H1 (cell line): ENCODE results near the gene ZBTB38. TPM values are rescaled to one million over a fixed set of nuclear protein-coding genes. Genes with fewer than 3 reads are reported as not detected.

Experiments used
- CTCF ChIA-PET: fragments of 300-600 bp; sonication (Branson Sonifier 250); formaldehyde crosslinking; loops from one replicate; lab custom pipeline; 2021; ENCODE audit not compliant: partially characterized antibody; lab: Charles Lee
- POLR2A ChIA-PET: fragments of 300-600 bp; sonication (Branson Sonifier 250); formaldehyde crosslinking; loops from one replicate; lab custom pipeline; 2021; ENCODE audit warnings: inconsistent platforms; ENCODE audit not compliant: partially characterized antibody; lab: Charles Lee
- DNase-seq, 2 experiments: peaks; one replicate each; pipeline versions ENCODE4 v3.0.0 to v3.0.0-alpha.2; 2010 to 2022; ENCODE audit warnings: low spot score in 2 of 2, low read depth in 1 of 2, mixed read lengths in 1 of 2
- FAIRE-seq: peaks from 2 replicates; lab custom pipeline; 2011; peaks lifted over from hg19 to GRCh38; lab: Jason Lieb, UNC
- H2AFZ ChIP-seq: 2 replicates; pipeline ENCODE4 v1.8.1; 2012; ENCODE audit warnings: low read length, inconsistent platforms
- H2AK5ac ChIP-seq: 2 replicates; pipeline ENCODE4 v1.6.1; 2013; ENCODE audit warnings: low read depth, low read length
- H2BK120ac ChIP-seq: replicated peaks from 2 replicates; pipeline ENCODE3; 2013; ENCODE audit warnings: low read depth, low read length, inconsistent platforms
- H2BK12ac ChIP-seq: 2 replicates; pipeline ENCODE4 v1.6.1; 2013; ENCODE audit warnings: low read depth, low read length
- H2BK15ac ChIP-seq: 2 replicates; pipeline ENCODE4 v1.6.1; 2013; ENCODE audit warnings: low read length
- H2BK20ac ChIP-seq: 2 replicates; pipeline ENCODE4 v1.6.1; 2013; ENCODE audit warnings: low read length
- H2BK5ac ChIP-seq: 2 replicates; pipeline ENCODE4 v1.6.1; 2013; ENCODE audit warnings: low read depth, low read length
- H3K14ac ChIP-seq: 2 replicates; pipeline ENCODE4 v1.6.1; 2013; ENCODE audit warnings: inconsistent platforms; ENCODE audit not compliant: insufficient read length
- H3K18ac ChIP-seq: 2 replicates; pipeline ENCODE4 v1.6.1; 2013; ENCODE audit warnings: low read length; ENCODE audit errors: extremely low read depth
- H3K23ac ChIP-seq: 2 replicates; pipeline ENCODE4 v1.6.1; 2013; ENCODE audit warnings: inconsistent platforms; ENCODE audit not compliant: insufficient read length
- H3K23me2 ChIP-seq: 2 replicates; pipeline ENCODE4 v1.6.1; 2013; ENCODE audit warnings: low read depth, low read length
- H3K27ac ChIP-seq: 2 replicates; pipeline ENCODE4 v1.6.1; 2011; ENCODE audit warnings: low read depth, low read length, inconsistent platforms
- H3K27me3 ChIP-seq, 4 experiments: replicated peaks in 1 of 4; 1 replicate in 1 of 4; 2 replicates in 3 of 4; pipeline versions ENCODE4 v1.6.1 to v1.8.1; 2011 to 2013; ENCODE audit warnings: low read length in 3 of 4, mild to moderate bottlenecking in 3 of 4, inconsistent platforms in 2 of 4, mixed read lengths in 2 of 4, moderate library complexity in 1 of 4; ENCODE audit not compliant: control insufficient read depth in 3 of 4, insufficient read depth in 3 of 4; ENCODE audit errors: extremely low read depth in 1 of 4
- H3K36me3 ChIP-seq, 4 experiments: 2 replicates each; pipeline versions ENCODE4 v1.6.1 to v1.8.1; 2011 to 2013; ENCODE audit warnings: mild to moderate bottlenecking in 4 of 4, low read length in 3 of 4, moderate library complexity in 2 of 4, control low read depth in 1 of 4, inconsistent platforms in 1 of 4; ENCODE audit not compliant: insufficient read depth in 4 of 4, control insufficient read depth in 2 of 4
- H3K4ac ChIP-seq: replicated peaks from 2 replicates; pipeline ENCODE3; 2013; ENCODE audit warnings: low read length, low read depth, mixed read lengths, inconsistent platforms; ENCODE audit not compliant: insufficient read length
- H3K4me1 ChIP-seq, 4 experiments: replicated peaks in 1 of 4; 1 replicate in 1 of 4; 2 replicates in 3 of 4; pipeline versions ENCODE4 v1.6.1 to v1.8.1; 2011 to 2013; ENCODE audit warnings: low read length in 3 of 4, inconsistent platforms in 2 of 4, mixed read lengths in 1 of 4; ENCODE audit not compliant: insufficient read depth in 4 of 4, control insufficient read depth in 3 of 4
- H3K4me2 ChIP-seq, 2 experiments: 2 replicates each; pipeline versions ENCODE4 v1.6.1 to v1.8.1; 2011 to 2013; ENCODE audit warnings: low read depth in 2 of 2, low read length in 2 of 2, control low read depth in 1 of 2, inconsistent platforms in 1 of 2, mild to moderate bottlenecking in 1 of 2; ENCODE audit not compliant: insufficient read depth in 1 of 2
- H3K4me3 ChIP-seq, 4 experiments: fragments of 200-600, 300-600 bp in 1 of 4; sonication (generic), shearing (Covaris generic), sonication (Bioruptor Twin) in 1 of 4; 2 replicates each; pipeline versions ENCODE4 v1.5.1 to v1.8.1; 2011 to 2016; ENCODE audit warnings: low read length in 4 of 4, low read depth in 3 of 4, control low read depth in 2 of 4, inconsistent platforms in 2 of 4, mild to moderate bottlenecking in 2 of 4, mixed read lengths in 1 of 4, moderate library complexity in 1 of 4; ENCODE audit not compliant: insufficient read depth in 2 of 4; ENCODE audit errors: extremely low read depth in 1 of 4
- H3K56ac ChIP-seq: replicated peaks from 2 replicates; pipeline ENCODE3; 2013; ENCODE audit warnings: low read depth, mild to moderate bottlenecking, mixed read lengths, low read length, inconsistent platforms; ENCODE audit not compliant: insufficient read length
- H3K79me1 ChIP-seq: 2 replicates; pipeline ENCODE4 v1.6.1; 2013; ENCODE audit warnings: low read depth, low read length, control low read depth
- H3K79me2 ChIP-seq, 2 experiments: 2 replicates each; pipeline versions ENCODE4 v1.6.1 to v1.8.1; 2012 to 2013; ENCODE audit warnings: low read length in 2 of 2, mild to moderate bottlenecking in 2 of 2, inconsistent platforms in 1 of 2; ENCODE audit not compliant: insufficient read depth in 2 of 2, control insufficient read depth in 1 of 2
- H3K9ac ChIP-seq, 4 experiments: replicated peaks in 1 of 4; 1 replicate in 1 of 4; 2 replicates in 3 of 4; pipeline versions ENCODE4 v1.6.1 to v1.8.1; 2011 to 2013; ENCODE audit warnings: low read depth in 3 of 4, low read length in 3 of 4, control low read depth in 2 of 4, mild to moderate bottlenecking in 2 of 4, moderate library complexity in 2 of 4, inconsistent platforms in 1 of 4; ENCODE audit errors: extremely low read depth in 1 of 4
- H3K9me3 ChIP-seq, 2 experiments: 2 replicates each; pipeline versions ENCODE4 v1.6.1 to v1.8.1; 2012 to 2013; ENCODE audit warnings: mild to moderate bottlenecking in 2 of 2, moderate library complexity in 2 of 2, control low read depth in 1 of 2, inconsistent platforms in 1 of 2, low read depth in 1 of 2, low read length in 1 of 2, mixed read lengths in 1 of 2; ENCODE audit not compliant: insufficient read depth in 2 of 2
- H4K20me1 ChIP-seq, 2 experiments: replicated peaks in 1 of 2; 2 replicates each; pipeline versions ENCODE3 to v1.8.1; 2011 to 2013; ENCODE audit warnings: inconsistent platforms in 2 of 2, low read length in 2 of 2, mild to moderate bottlenecking in 1 of 2; ENCODE audit not compliant: insufficient read depth in 2 of 2, control insufficient read depth in 1 of 2
- H4K5ac ChIP-seq: 2 replicates; pipeline ENCODE4 v1.6.1; 2013; ENCODE audit warnings: low read length, low read depth, mixed read lengths, inconsistent platforms; ENCODE audit not compliant: insufficient read length
- H4K8ac ChIP-seq: 2 replicates; pipeline ENCODE4 v1.8.0; 2013; ENCODE audit warnings: mild to moderate bottlenecking, moderate library complexity, low read length, inconsistent platforms; ENCODE audit not compliant: insufficient read depth; ENCODE audit errors: extremely low read depth
- H4K91ac ChIP-seq: replicated peaks from 2 replicates; pipeline ENCODE3; 2013; ENCODE audit warnings: low read length, mixed read lengths, inconsistent platforms; ENCODE audit not compliant: insufficient read length
- ASH2L ChIP-seq: fragments of 200-600, 300-600 bp; sonication (generic); IDR thresholded peaks from one replicate; pipeline ENCODE4 v1.7.1; 2017; ENCODE audit warnings: low read length
- CTBP2 ChIP-seq: IDR thresholded peaks from 2 replicates; pipeline ENCODE4 v1.7.0; 2011; ENCODE audit warnings: borderline replicate concordance, mild to moderate bottlenecking, moderate library complexity, mixed read lengths, low read length; ENCODE audit not compliant: insufficient read depth, insufficient read length
- EGR1 ChIP-seq: IDR thresholded peaks from 2 replicates; pipeline ENCODE4 v1.6.1; 2011; ENCODE audit warnings: low read depth, low read length, borderline replicate concordance
- GABPA ChIP-seq: IDR thresholded peaks from 2 replicates; pipeline ENCODE4 v1.6.1; 2011; ENCODE audit warnings: mild to moderate bottlenecking, low read length, moderate library complexity, borderline replicate concordance; ENCODE audit not compliant: insufficient read depth
- MAFK ChIP-seq: IDR thresholded peaks from 2 replicates; pipeline ENCODE4 v1.6.1; 2012; ENCODE audit warnings: low read depth, mild to moderate bottlenecking, improper control_type of control experiment, low read length
- POLR2A ChIP-seq, 2 experiments: IDR thresholded peaks; 1 replicate in 1 of 2; 2 replicates in 1 of 2; pipeline ENCODE4 v1.6.1; 2011; ENCODE audit warnings: low read depth in 2 of 2, low read length in 2 of 2, mild to moderate bottlenecking in 2 of 2; ENCODE audit errors: control extremely low read depth in 1 of 2
- POU5F1 ChIP-seq: IDR thresholded peaks from 2 replicates; pipeline ENCODE4 v1.6.1; 2011; ENCODE audit warnings: low read depth, mild to moderate bottlenecking, low read length, moderate library complexity
- RFX5 ChIP-seq: IDR thresholded peaks from 2 replicates; pipeline ENCODE4 v1.6.1; 2011; ENCODE audit warnings: low read depth, low read length, improper control_type of control experiment, borderline replicate concordance
- RNF2 ChIP-seq: fragments of 200-900, 300-1000 bp; sonication (generic); IDR thresholded peaks from 2 replicates; pipeline ENCODE4 v1.7.1; 2016; ENCODE audit warnings: borderline replicate concordance, low read depth, mild to moderate bottlenecking, antibody characterized with exemption, low read length; ENCODE audit not compliant: poor library complexity, severe bottlenecking; ENCODE audit errors: missing control alignments
- SIRT6 ChIP-seq: IDR thresholded peaks from one replicate; pipeline ENCODE4 v1.7.1; 2012; ENCODE audit warnings: low read length, inconsistent platforms
- SP4 ChIP-seq: IDR thresholded peaks from 2 replicates; pipeline ENCODE4 v1.6.1; 2012; ENCODE audit warnings: low read length, inconsistent platforms
- TEAD4 ChIP-seq: IDR thresholded peaks from 2 replicates; pipeline ENCODE4 v1.6.1; 2012; ENCODE audit warnings: low read depth, low read length, inconsistent platforms, mixed read lengths
- WGBS, 2 experiments: shearing (Covaris generic) in 1 of 2; methylation state at CpG; one replicate each; pipeline versions ENCODE4 v1.1.6 to v1.1.7; 2013 to 2015; ENCODE audit warnings: low lambda C conversion rate in 2 of 2, mixed read lengths in 2 of 2, inconsistent platforms in 1 of 2, low coverage in 1 of 2, missing lambda C conversion rate in 1 of 2; ENCODE audit not compliant: insufficient replicate concordance in 2 of 2, insufficient coverage in 1 of 2, insufficient read length in 1 of 2; ENCODE audit errors: extremely low coverage in 1 of 2, missing lambda C conversion rate in 1 of 2; 5-methylcytosine and 5-hydroxymethylcytosine counted together
- polyA plus RNA-seq, 7 experiments: library from polyadenylated mRNA; depleted of rRNA in 3 of 7; stranded (reverse) in 5 of 7; unstranded in 2 of 7; fragments of >200 nt in 5 of 7; fragments of 200-250 nt in 2 of 7; gene quantifications; 1 replicate in 5 of 7; 2 replicates in 1 of 7; 4 replicates in 1 of 7; pipeline versions ENCODE4 v1.2.1 to v1.2.3, GENCODE V29; 2011 to 2013; ENCODE audit warnings: missing spikeins in 2 of 7, mixed read lengths in 2 of 7
- total RNA-seq: library from RNA; stranded (reverse); fragmentation: NEBNext Ultra II Directional; extraction: Animal tissue kit (Norgen Biotek cat#: 25700); gene quantifications from 2 replicates; pipeline ENCODE4 v1.2.1, GENCODE V29; 2021
- TF ChIP-seq, protein P1 (sequence below): IDR thresholded peaks from 2 replicates; pipeline ENCODE4 v1.6.1; 2012; ENCODE audit warnings: low read length, inconsistent platforms

Gene ZBTB38
- total and polyA plus RNA-seq, 2 of the 8 experiments (the other 6 are each of a cell fraction or from before 2014, with no cell fraction given), result 4.4 to 10.5 TPM

DNA sequence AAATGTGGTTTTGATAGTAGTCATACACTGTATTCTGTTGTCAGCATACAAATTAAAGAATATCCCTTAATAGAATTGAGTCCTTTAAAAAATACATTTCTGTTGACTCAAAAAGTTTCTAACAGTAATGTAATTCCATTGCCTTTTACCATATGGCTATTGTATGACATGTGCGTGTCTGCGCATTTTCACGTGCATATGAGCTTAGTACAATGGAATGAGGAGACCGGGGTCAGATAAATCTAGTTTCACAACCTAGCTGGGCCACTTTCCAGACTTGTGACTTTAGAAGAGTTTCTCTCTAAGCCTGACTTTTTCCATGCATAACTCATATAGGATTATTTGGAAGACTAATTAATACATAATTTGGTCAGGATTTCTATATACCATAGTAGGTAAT lies 38.7 kb downstream of the ZBTB38 start:
- no peaks in the 10 kb centered on the region for H3K79me1 ChIP-seq
- H3K9ac ChIP-seq, result no peak overlapping the region
- peaks cover 4% of the 10 kb centered on the region; the same call in 1 of the 2 replicates for H3K23me2 ChIP-seq
- no peak overlapping the region for H3K4ac ChIP-seq
- H3K36me3 ChIP-seq, result 0 out of 8 replicates have a peak, but pooled peaks cover 0 to 4% (median 0%) of the 10 kb centered on the region in 4 experiments
- no peaks in the 10 kb centered on the region for H3K79me2 ChIP-seq
- H2BK20ac ChIP-seq, result no peak overlapping the region
- ChIA-PET POLR2A (interaction anchor here (1.0 kb wide), 1 partner anchor 19 kb away, joined by 3 read pairs; no protein-coding TSS in a partner anchor), CTCF (no interaction called here)
- H2BK120ac ChIP-seq, result no peak overlapping the region
- H2BK12ac ChIP-seq, result no peak overlapping the region
- no peak overlapping the region for H3K56ac ChIP-seq
- H3K4me3 ChIP-seq, result no peak overlapping the region
- peaks cover 4 to 33% (median 21%) of the 10 kb centered on the region in 4 experiments; a peak in 6 of 7 replicates for H3K27me3 ChIP-seq
- no peak overlapping the region for H4K8ac ChIP-seq
- no peak overlapping the region for H3K23ac ChIP-seq
- no peak overlapping the region for H3K27ac ChIP-seq
- no peaks in the 10 kb centered on the region for H3K9me3 ChIP-seq
- no peak for FAIRE-seq
- H4K20me1 ChIP-seq, result no peaks in the 10 kb centered on the region
- no peak overlapping the region for H2BK5ac ChIP-seq
- H4K5ac ChIP-seq, result no peak overlapping the region
- no peak overlapping the region for H2BK15ac ChIP-seq
- H2AFZ ChIP-seq, result no peak overlapping the region
- H3K14ac ChIP-seq, result no peak overlapping the region
- no peak overlapping the region for H2AK5ac ChIP-seq
- 97% methylated on average over 4 of the region's 4 CpGs; no CpG with 5 or more reads in 1 of the 2 experiments for WGBS, 2 experiments
- H4K91ac ChIP-seq, result no peak overlapping the region
- peaks cover 0 to 2% (median 0%) of the 10 kb centered on the region in 4 experiments; a peak in 1 of 7 replicates for H3K4me1 ChIP-seq
- no peak overlapping the region for H3K4me2 ChIP-seq
- DNase-seq, result no peak
- H3K18ac ChIP-seq, result no peak overlapping the region
- TF ChIP-seq TEAD4, result no peak
- TF ChIP-seq, protein P1, sequence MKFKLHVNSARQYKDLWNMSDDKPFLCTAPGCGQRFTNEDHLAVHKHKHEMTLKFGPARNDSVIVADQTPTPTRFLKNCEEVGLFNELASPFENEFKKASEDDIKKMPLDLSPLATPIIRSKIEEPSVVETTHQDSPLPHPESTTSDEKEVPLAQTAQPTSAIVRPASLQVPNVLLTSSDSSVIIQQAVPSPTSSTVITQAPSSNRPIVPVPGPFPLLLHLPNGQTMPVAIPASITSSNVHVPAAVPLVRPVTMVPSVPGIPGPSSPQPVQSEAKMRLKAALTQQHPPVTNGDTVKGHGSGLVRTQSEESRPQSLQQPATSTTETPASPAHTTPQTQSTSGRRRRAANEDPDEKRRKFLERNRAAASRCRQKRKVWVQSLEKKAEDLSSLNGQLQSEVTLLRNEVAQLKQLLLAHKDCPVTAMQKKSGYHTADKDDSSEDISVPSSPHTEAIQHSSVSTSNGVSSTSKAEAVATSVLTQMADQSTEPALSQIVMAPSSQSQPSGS, result no peak
- TF ChIP-seq CTBP2, result no peak
- TF ChIP-seq SP4, result no peak
- no peak for TF ChIP-seq RFX5
- no peak for TF ChIP-seq EGR1
- TF ChIP-seq GABPA, result no peak
- no peak for TF ChIP-seq SIRT6
- no peak for TF ChIP-seq RNF2
- TF ChIP-seq ASH2L, result no peak
- no peak for TF ChIP-seq POU5F1
- TF ChIP-seq MAFK, result no peak
- no peak for TF ChIP-seq POLR2A (IDR thresholded peaks at IDR 0.05; ENCODE audit: control extremely low read depth in 1 of 2, low read depth in 2 of 2, low read length in 2 of 2)
